Mesothelial cell of epicardium (in vitro differentiated cells): ENCODE data around the gene HSD11B2. TPM values are rescaled to one million over a fixed set of nuclear protein-coding genes. Genes with fewer than 3 reads are reported as not detected.
"Not testable (repeated sequence)": the region's sequence is repeated elsewhere in the genome, so short reads cannot be mapped to it uniquely, and the experiment has no call there.

Experiments used
- DNase-seq, 2 experiments: peaks; one replicate each; pipeline ENCODE4 v3.0.0; 2021; ENCODE audit warnings: low spot score in 2 of 2; ENCODE audit not compliant: unreplicated experiment in 2 of 2
- H3K27ac Mint-ChIP-seq: 2 replicates; pipeline ENCODE4 v1.8.0; 2021; ENCODE audit warnings: mixed read lengths
- H3K27me3 Mint-ChIP-seq: 2 replicates; pipeline ENCODE4 v1.8.0; 2021; ENCODE audit warnings: low read depth, mixed read lengths
- H3K36me3 Mint-ChIP-seq: 2 replicates; pipeline ENCODE4 v1.8.0; 2021; ENCODE audit warnings: mixed read lengths
- H3K4me1 Mint-ChIP-seq: 2 replicates; pipeline ENCODE4 v1.8.0; 2021; ENCODE audit warnings: mixed read lengths
- H3K4me3 Mint-ChIP-seq: 2 replicates; pipeline ENCODE4 v1.8.0; 2021; ENCODE audit warnings: mild to moderate bottlenecking, moderate library complexity, mixed read lengths
- H3K9me3 Mint-ChIP-seq: 2 replicates; pipeline ENCODE4 v1.8.0; 2021; ENCODE audit warnings: mixed read lengths
- CTCF ChIP-seq: fragments of 200-600 bp; sonication (generic); IDR thresholded peaks from one replicate; pipeline ENCODE4 v1.5.0; 2021; ENCODE audit warnings: antibody characterized with exemption; ENCODE audit not compliant: unreplicated experiment
- total RNA-seq: library from RNA; stranded (reverse); gene quantifications from 3 replicates; pipeline ENCODE4 v1.2.1, GENCODE V29; 2021

The HSD11B2 gene
- total RNA-seq, 1 donor from 2014 or later = 3.7 TPM

- DNase-seq = no peak
- TF ChIP-seq CTCF = no peak
- Mint-ChIP-seq H3K36me3 (no peaks in the 10 kb centered on the region), H3K4me3 (no peak overlapping the region), H3K27me3 (no peaks in the 10 kb centered on the region), H3K27ac (no peak overlapping the region), H3K9me3 (no peaks in the 10 kb centered on the region), H3K4me1 (peaks cover 11% of the 10 kb centered on the region)
Measured at GRCh38 chr16:67409631-67410030, 21.3 kb upstream of the HSD11B2 start.

GRCh38 chr16:67411339-67411738 lies 19.6 kb upstream of the HSD11B2 start:
- Mint-ChIP-seq H3K36me3 (no peaks in the 10 kb centered on the region), H3K9me3 (no peaks in the 10 kb centered on the region), H3K4me3 (no peak overlapping the region), H3K27ac (no peak overlapping the region), H3K4me1 (peaks cover 7% of the 10 kb centered on the region), H3K27me3 (no peaks in the 10 kb centered on the region)
- TF ChIP-seq CTCF = no peak
- no peak for DNase-seq

GRCh38 chr16:67412294-67412693 lies 18.6 kb upstream of the HSD11B2 start:
- H3K4me3 Mint-ChIP-seq = no peak overlapping the region
- H3K27ac Mint-ChIP-seq = no peak overlapping the region
- H3K36me3 Mint-ChIP-seq = no peaks in the 10 kb centered on the region
- peaks cover 12% of the 10 kb centered on the region for H3K4me1 Mint-ChIP-seq
- no peak for DNase-seq
- no peaks in the 10 kb centered on the region for H3K27me3 Mint-ChIP-seq
- TF ChIP-seq CTCF = no peak
- no peaks in the 10 kb centered on the region for H3K9me3 Mint-ChIP-seq

- Mint-ChIP-seq H3K4me3 (peak overlapping the region; percentile 37), H3K27ac (no peak overlapping the region), H3K4me1 (peaks cover 21% of the 10 kb centered on the region), H3K36me3 (no peaks in the 10 kb centered on the region), H3K9me3 (no peaks in the 10 kb centered on the region), H3K27me3 (no peaks in the 10 kb centered on the region)
- no peak for DNase-seq
- no peak for TF ChIP-seq CTCF
Measured at GRCh38 chr16:67413978-67414911, 16.7 kb upstream of the HSD11B2 start.

GRCh38 chr16:67415421-67415820 lies 15.5 kb upstream of the HSD11B2 start:
- peak overlapping the region; percentile 64 for H3K27ac Mint-ChIP-seq
- H3K27me3 Mint-ChIP-seq, DNase-seq, H3K36me3 Mint-ChIP-seq, H3K9me3 Mint-ChIP-seq: not testable (repeated sequence)
- peaks cover 21% of the 10 kb centered on the region for H3K4me1 Mint-ChIP-seq
- H3K4me3 Mint-ChIP-seq = peak overlapping the region; percentile 74
